Panc1 (cell line): ENCODE results near the gene SH3PXD2A. TPM values are rescaled to one million over a fixed set of nuclear protein-coding genes. Genes with fewer than 3 reads are reported as not detected.
A peak's percentile ranks its signal among the peaks of the same experiment; 100 is the strongest.

Source experiments
- ATAC-seq: fragments of 200-7000 bp; cut with Tn5 transposase; 2 replicates; pipeline ENCODE4 v1.9.1; 2020; ENCODE audit warnings: mild to moderate bottlenecking, moderate library complexity
- BruUV-seq: library from RNA; stranded (reverse); fragments of 400-500 nt; replicated peaks from 2 replicates; lab custom pipeline; 2021; lab: Mats Ljungman, UMichigan
- CTCF ChIA-PET: fragments of 300-600 bp; sonication (Branson Sonifier 250); formaldehyde crosslinking; loops from one replicate; lab custom pipeline; 2022; ENCODE audit warnings: antibody characterized with exemption; lab: Charles Lee
- POLR2A ChIA-PET: fragments of 300-600 bp; sonication (Branson Sonifier 250); formaldehyde crosslinking; loops from one replicate; lab custom pipeline; 2022; ENCODE audit warnings: antibody characterized with exemption; lab: Charles Lee
- DNase-seq: peaks from one replicate; pipeline ENCODE4 v3.0.0-alpha.2; 2010; ENCODE audit warnings: low read depth, low spot score
- H3K27ac ChIP-seq: 2 replicates; pipeline ENCODE4 v1.5.1; 2011; ENCODE audit warnings: mild to moderate bottlenecking, low read length, inconsistent platforms
- H3K27me3 ChIP-seq: fragments of 200-500 bp; sonication (Bioruptor generic); 2 replicates; pipeline ENCODE4 v1.6.0; 2014; ENCODE audit warnings: low read length, inconsistent platforms; ENCODE audit not compliant: control insufficient read depth, insufficient read depth
- H3K36me3 ChIP-seq: fragments of 200-500 bp; sonication (Bioruptor generic); 2 replicates; pipeline ENCODE4 v1.5.1; 2014; ENCODE audit warnings: inconsistent platforms, mild to moderate bottlenecking, low read length, moderate library complexity; ENCODE audit not compliant: control insufficient read depth, insufficient read depth
- H3K4me1 ChIP-seq: 2 replicates; pipeline ENCODE4 v1.5.1; 2011; ENCODE audit warnings: inconsistent platforms, mild to moderate bottlenecking, low read length, moderate library complexity; ENCODE audit not compliant: control insufficient read depth, insufficient read depth
- H3K4me3 ChIP-seq, 2 experiments: 2 replicates each; pipeline ENCODE4 v1.5.1; 2011 to 2012; ENCODE audit warnings: low read depth in 2 of 2, low read length in 2 of 2, mild to moderate bottlenecking in 2 of 2, inconsistent platforms in 1 of 2, moderate library complexity in 1 of 2
- H3K9me3 ChIP-seq: fragments of 200-500 bp; sonication (Bioruptor generic); 2 replicates; pipeline ENCODE4 v1.5.1; 2014; ENCODE audit warnings: low read depth, mild to moderate bottlenecking, inconsistent platforms, low read length, moderate library complexity; ENCODE audit not compliant: control insufficient read depth, insufficient read depth
- POLR2AphosphoS5 ChIP-seq: IDR thresholded peaks from 2 replicates; pipeline ENCODE4 v1.6.1; 2012; ENCODE audit warnings: mild to moderate bottlenecking, low read depth, low read length, moderate library complexity
- SIN3A ChIP-seq: IDR thresholded peaks from 2 replicates; pipeline ENCODE4 v1.6.1; 2012; ENCODE audit warnings: low read depth, mild to moderate bottlenecking, low read length, moderate library complexity, borderline replicate concordance; ENCODE audit not compliant: insufficient read depth
- TCF7L2 ChIP-seq: IDR thresholded peaks from 2 replicates; pipeline ENCODE4 v1.6.1; 2011; ENCODE audit warnings: mild to moderate bottlenecking, low read depth, low read length, inconsistent platforms
- in situ Hi-C: cut with HindIII; loops from 2 replicates; pipeline ENCODE4 v1.10.0; 2016; ENCODE audit warnings: low sequenced_read_pairs, low pct_unique_long_range_greater_than_20kb
- intact Hi-C: fragments of 100-400 bp; cut with micrococcal nuclease; formaldehyde crosslinking; loops from one replicate; pipeline ENCODE4 v1.10.0; 2022; ENCODE audit not compliant: unreplicated experiment
- total RNA-seq: library from RNA; stranded (reverse); gene quantifications from one replicate; pipeline ENCODE4 v1.2.1, GENCODE V29; 2021; ENCODE audit not compliant: unreplicated experiment
- TF ChIP-seq, protein P1 (sequence below), 2 experiments: IDR thresholded peaks; 2 replicates each; pipeline ENCODE4 v1.6.1; 2011 to 2012; ENCODE audit warnings: low read depth in 2 of 2, control low read depth in 1 of 2, low read length in 1 of 2, mild to moderate bottlenecking in 1 of 2, moderate library complexity in 1 of 2; ENCODE audit not compliant: insufficient read depth in 1 of 2
- TF ChIP-seq, protein P2 (sequence below): fragments of 450-650 bp; IDR thresholded peaks from 2 replicates; pipeline ENCODE4 v1.5.1; 2017; ENCODE audit warnings: mild to moderate bottlenecking

SH3PXD2A gene
- total RNA-seq, 1 experiment from 2014 or later, result 5.7 TPM

DNA sequence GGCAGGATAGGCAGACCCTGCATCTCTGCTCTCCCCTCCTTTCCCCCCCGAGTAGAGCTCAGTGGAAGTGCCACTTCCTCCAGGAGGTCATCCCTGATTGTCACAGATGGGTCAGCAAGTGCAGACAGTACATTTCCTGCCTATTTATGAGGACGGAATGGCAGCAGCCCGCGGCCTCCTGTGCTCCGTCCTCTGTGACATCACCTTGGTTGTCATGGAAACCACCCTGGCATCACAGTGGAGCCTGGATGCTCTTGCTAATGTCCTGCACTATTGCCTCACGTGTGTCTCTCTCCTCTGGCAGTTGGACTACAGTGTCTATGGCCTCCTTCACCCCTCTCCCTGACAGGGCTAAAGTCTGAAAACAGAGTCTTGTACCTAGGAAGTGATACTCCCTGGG lies 148.6 kb downstream of the SH3PXD2A start:
- intact Hi-C loops, result no loop called here
- in situ Hi-C loops, result no loop called here
- Histone ChIP-seq H3K27me3 (no peaks in the 10 kb centered on the region), H3K4me1 (peaks cover 4% of the 10 kb centered on the region; the same call in 1 of the 2 replicates), H3K36me3 (no peaks in the 10 kb centered on the region), H3K9me3 (no peaks in the 10 kb centered on the region), H3K27ac (no peak overlapping the region), H3K4me3 (no peak overlapping the region)
- ChIA-PET CTCF (interaction anchor here (0.6 to 3.2 kb wide), 2 partner anchors 20 to 188 kb away, joined by 3 to 10 read pairs; no protein-coding TSS in a partner anchor), POLR2A (no interaction called here)
- BruUV-seq, result no TSS peak
- TF ChIP-seq, protein P1, sequence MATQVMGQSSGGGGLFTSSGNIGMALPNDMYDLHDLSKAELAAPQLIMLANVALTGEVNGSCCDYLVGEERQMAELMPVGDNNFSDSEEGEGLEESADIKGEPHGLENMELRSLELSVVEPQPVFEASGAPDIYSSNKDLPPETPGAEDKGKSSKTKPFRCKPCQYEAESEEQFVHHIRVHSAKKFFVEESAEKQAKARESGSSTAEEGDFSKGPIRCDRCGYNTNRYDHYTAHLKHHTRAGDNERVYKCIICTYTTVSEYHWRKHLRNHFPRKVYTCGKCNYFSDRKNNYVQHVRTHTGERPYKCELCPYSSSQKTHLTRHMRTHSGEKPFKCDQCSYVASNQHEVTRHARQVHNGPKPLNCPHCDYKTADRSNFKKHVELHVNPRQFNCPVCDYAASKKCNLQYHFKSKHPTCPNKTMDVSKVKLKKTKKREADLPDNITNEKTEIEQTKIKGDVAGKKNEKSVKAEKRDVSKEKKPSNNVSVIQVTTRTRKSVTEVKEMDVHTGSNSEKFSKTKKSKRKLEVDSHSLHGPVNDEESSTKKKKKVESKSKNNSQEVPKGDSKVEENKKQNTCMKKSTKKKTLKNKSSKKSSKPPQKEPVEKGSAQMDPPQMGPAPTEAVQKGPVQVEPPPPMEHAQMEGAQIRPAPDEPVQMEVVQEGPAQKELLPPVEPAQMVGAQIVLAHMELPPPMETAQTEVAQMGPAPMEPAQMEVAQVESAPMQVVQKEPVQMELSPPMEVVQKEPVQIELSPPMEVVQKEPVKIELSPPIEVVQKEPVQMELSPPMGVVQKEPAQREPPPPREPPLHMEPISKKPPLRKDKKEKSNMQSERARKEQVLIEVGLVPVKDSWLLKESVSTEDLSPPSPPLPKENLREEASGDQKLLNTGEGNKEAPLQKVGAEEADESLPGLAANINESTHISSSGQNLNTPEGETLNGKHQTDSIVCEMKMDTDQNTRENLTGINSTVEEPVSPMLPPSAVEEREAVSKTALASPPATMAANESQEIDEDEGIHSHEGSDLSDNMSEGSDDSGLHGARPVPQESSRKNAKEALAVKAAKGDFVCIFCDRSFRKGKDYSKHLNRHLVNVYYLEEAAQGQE (IDR thresholded peaks at IDR 0.05; ENCODE audit: insufficient read depth in 1 of 2, low read depth in 2 of 2, low read length in 1 of 2), result no peak
- TF ChIP-seq, protein P2, sequence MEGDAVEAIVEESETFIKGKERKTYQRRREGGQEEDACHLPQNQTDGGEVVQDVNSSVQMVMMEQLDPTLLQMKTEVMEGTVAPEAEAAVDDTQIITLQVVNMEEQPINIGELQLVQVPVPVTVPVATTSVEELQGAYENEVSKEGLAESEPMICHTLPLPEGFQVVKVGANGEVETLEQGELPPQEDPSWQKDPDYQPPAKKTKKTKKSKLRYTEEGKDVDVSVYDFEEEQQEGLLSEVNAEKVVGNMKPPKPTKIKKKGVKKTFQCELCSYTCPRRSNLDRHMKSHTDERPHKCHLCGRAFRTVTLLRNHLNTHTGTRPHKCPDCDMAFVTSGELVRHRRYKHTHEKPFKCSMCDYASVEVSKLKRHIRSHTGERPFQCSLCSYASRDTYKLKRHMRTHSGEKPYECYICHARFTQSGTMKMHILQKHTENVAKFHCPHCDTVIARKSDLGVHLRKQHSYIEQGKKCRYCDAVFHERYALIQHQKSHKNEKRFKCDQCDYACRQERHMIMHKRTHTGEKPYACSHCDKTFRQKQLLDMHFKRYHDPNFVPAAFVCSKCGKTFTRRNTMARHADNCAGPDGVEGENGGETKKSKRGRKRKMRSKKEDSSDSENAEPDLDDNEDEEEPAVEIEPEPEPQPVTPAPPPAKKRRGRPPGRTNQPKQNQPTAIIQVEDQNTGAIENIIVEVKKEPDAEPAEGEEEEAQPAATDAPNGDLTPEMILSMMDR, result no peak
- TF ChIP-seq SIN3A (no peak), TCF7L2 (no peak), POLR2AphosphoS5 (no peak)
- no peak for DNase-seq
- ATAC-seq, result no peak

DNA sequence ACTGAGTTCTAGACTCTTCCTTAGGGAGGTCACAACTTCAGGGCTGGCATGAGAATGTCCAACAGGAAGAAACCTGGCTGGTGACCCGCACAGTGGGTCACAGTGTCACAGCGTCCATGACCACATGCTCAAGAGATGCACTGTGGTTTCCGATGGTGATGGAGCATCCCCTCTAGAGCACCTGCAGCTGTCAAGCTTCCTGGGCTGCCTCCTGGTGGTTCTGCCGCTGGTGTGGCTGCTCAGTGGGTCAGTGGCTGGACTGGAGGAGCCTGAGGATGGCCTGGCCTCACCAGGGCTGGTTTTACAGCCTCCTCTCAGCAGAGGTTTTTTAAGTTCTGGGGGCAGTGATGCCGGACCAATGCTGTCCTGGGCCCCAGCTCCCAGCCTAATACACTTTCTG lies 149.3 kb downstream of the SH3PXD2A start:
- H3K27ac ChIP-seq, result no peak overlapping the region
- no peak for DNase-seq
- H3K27me3 ChIP-seq, result no peaks in the 10 kb centered on the region
- H3K4me1 ChIP-seq, result peaks cover 4% of the 10 kb centered on the region; the same call in 1 of the 2 replicates
- no TSS peak for BruUV-seq
- no peaks in the 10 kb centered on the region for H3K36me3 ChIP-seq
- no peaks in the 10 kb centered on the region for H3K9me3 ChIP-seq
- in situ Hi-C loops (no loop called here), intact Hi-C loops (no loop called here)
- TF ChIP-seq POLR2AphosphoS5 (no peak), SIN3A (no peak), TCF7L2 (no peak)
- TF ChIP-seq, protein P1 (IDR thresholded peaks at IDR 0.05; ENCODE audit: insufficient read depth in 1 of 2, low read depth in 2 of 2, low read length in 1 of 2), result no peak
- TF ChIP-seq, protein P2, result no peak; the same call in 1 of the 2 replicates
- H3K4me3 ChIP-seq, result no peak overlapping the region
- peak; percentile 22; the same call in 1 of the 2 replicates for ATAC-seq
- POLR2A ChIA-PET, result interaction anchor here (0.6 to 0.7 kb wide), 2 partner anchors 26 to 76 kb away, joined by 3 read pairs; no protein-coding TSS in a partner anchor
- CTCF ChIA-PET, result interaction anchor here (0.6 kb wide), 1 partner anchor 23 kb away, joined by 3 read pairs; no protein-coding TSS in a partner anchor
